HG02973 (cell line): ENCODE results near the gene RAB29.

ENCODE experiments used
- ATAC-seq: cut with Tn5 transposase; IDR thresholded peaks from one replicate; pipeline ENCODE4 v1.9.1; 2021; ENCODE audit warnings: moderate library complexity; ENCODE audit not compliant: unreplicated experiment

Gene RAB29

DNA sequence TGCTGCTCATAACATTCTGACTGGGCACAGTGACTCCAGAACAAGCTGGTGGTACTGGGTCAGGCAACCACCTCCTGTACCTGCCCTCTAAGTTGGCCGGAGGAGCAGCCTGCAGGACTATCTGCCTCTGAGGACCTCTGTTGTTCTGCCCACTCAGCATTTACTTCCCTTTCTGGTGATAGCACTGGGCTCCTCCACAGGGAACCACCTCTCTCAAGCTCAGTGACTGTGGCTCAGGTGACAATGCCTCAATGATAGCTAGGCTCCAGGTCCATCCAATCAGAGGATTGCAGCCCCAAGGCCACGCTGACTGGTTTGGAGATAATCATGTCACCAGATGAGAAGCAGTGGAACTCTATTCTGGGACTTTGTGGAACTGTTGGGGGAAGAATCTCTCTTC lies 21.9 kb upstream of the RAB29 start:
- no peak for ATAC-seq

DNA sequence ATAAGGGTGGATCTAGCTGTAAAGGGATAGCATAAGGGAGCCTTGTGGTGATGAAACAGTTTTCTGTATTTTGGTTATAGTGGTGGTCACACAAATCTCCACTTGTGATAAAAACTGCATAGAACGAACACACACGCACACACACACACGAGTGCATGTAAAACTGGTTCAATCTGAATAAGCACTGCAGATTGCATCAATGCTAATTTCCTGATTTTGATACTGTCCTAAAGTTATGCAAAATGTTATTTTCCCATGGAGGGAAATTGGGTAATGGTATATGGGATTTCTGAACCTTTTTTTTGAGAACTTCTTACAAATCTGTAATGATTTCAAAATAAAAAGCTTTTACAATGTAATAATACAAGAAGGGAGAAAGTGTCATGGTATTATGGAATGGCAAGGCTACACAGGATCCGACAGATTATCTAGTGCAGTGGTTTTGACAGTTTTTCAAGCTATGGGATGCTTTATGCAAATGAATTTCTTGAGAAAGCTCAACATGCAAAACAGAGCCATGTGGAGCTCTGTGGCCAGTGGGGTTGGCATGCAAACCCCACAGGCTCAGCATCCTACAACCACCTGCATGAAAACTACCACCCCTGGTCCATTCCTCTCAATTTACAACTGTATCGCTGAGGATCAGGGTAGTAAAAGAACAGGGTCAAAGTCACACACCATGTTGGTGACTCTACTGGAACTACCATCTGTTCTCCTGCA lies 18.9 kb upstream of the RAB29 start:
- ATAC-seq, result no peak

DNA sequence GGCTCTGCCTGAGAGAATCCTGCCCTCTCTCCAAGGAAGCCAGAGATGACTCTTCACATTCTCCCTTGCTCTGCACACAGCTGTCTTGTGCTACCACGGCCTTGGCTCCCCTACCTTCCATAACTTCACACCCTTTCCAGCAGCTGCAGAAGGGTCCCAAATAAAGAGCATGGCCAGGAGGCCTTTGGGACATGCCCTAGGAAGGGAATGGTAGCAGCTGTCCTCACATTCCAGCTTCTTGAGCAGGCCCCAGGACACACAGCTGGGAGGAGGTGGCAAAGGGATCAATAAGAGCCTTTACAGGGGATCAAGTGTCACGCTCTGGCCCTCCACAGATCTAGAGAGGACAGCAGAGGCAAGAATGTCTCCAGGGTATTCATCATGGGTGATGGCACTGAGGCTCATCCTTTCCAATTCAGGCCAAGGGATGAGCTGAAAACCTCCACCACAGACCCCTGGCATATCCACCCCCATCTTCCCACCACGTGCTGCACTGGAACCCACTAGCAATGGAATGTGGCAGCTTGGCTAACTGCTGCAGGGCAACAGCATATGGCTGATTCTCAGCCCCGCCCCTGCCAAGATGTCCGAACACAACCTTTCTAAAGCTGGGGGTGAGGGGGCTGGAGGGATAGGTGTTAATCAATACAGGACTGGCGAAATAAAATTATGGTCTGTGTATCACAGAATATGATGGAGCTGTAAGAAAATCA lies 17.8 kb upstream of the RAB29 start:
- ATAC-seq, result no peak

DNA sequence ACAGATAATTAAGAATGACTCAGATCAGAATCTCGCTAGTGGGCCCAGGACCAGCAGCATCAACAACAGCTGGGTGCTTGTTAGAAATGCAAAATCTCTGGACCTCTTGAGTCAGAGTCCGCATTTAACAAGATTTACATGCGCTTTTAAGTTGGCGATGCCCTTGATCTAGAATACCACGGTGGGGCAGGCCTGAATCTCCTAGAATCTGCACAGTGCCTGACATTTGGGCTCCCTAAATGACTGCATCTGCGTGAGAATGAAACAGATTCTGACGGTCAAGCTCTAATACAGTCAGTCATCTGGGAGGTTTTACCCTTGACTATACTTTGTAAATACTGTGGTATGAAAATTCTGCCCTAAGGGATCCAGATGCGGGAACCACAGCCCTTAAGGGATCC lies 17.2 kb upstream of the RAB29 start:
- ATAC-seq, result no peak

DNA sequence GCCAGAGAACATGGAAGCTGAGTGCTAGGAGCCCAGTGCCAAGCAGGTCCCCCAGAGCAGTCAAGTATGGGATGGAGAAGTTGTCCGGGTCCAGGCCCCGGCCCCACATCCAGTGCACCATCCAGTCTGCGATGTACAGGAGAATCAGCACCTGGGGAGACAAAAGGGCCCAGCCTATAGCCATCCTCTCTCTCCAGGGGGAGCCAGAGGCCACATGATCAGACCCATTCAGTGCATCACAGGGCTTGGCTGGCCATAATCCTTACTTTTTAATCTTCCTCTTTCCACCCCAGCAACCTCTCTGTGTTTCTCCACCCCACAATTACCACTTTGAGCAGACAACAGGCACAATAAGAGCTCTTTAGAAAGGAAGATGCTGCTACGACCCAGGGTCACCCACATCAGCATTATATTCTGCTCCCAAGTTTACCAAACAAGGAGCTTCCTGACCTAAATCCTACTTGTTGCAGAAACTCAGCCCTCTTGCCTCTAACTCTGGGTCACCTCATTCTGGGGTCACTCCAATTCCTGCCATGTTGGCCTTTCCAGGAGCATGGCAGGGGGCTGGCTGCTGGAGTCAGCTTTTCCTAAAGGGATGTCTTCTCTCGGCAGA lies 16.4 kb upstream of the RAB29 start:
- no peak for ATAC-seq

DNA sequence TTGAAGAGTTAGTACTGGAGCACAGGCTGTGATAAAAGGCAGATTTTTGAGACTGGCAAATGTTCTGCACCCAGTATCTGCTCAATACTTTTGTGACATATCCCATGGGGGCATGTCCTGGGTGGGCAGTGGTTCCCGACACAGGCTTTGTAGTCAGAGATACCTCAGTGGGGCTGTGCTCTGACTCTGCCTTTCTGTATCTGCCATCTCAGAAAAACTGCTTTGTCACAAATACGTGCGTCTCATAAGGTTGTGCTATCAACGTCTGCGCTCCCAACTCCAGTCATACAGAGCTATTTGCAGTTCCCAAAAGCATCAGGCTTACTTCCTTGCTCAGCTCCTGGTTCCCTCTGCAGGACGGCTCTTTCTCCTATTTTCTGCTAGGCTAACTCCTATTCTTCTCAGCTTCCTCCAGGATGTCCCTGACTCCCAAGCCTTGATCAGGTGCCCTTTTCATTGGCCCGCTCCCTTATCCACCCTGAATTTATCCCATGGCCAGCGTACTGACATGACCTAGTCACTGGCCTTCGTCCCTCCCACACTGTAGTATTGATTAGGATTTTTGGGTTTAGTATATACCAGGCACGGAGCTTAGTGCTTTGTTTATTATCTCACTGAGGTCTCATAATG lies 12.1 kb upstream of the RAB29 start:
- ATAC-seq, result no peak

DNA sequence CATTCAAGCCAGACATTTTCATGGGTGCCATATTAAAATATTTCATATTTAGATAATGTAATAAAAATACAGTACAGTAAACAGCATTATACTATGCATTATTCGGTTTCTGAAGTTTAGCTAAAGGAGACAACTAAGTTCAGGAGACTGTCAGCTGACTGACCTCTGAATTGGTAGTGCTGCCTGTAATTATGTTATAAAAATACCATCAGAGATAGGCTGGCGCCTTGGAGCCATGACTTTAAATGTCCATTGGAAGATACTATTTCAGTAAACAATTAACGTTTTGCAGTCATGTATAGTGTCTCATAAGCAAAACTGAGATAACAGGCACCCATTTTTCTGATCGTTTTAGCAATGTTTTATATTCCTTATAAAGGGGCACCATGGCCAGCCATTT lies 11.3 kb upstream of the RAB29 start:
- ATAC-seq, result no peak

DNA sequence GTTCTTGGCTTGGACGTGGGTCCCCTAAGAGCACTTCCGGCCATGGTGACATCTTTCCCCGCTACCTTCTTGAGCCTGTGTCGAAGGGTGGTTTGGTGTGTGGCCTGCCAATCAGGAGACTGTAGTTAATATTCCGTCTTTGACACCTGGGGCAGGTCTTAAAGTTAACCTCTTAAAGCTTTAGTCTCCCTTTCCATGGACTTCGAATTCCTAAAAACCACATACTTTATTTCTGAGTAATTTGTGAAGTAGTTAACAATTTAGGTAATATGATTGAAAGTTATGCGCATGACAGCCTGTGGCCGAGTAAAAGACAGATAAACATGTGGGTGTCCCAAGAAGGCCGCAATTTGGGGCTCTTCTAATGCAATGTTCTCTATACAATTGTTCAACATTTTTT lies 10.2 kb upstream of the RAB29 start:
- ATAC-seq, result no peak

DNA sequence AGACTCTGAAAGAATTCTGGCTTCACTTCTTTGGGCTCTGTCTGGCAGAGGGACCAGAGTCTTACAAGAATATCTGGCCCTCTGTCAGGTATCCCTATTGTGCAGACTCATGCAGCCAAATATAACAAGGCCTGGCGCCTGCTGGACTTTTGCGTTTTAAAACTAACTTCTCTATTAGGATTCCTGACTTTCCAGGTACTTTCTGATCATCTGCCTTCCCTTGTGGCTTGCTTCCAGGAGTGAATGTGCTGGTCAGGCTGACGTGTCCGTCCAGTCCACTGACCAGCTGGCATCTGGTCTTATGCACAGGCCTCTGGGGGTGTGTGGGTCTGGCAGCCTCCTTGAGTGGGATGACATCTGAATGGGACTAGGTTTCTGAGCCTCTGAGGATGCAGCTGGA lies 8.6 kb upstream of the RAB29 start:
- no peak for ATAC-seq

DNA sequence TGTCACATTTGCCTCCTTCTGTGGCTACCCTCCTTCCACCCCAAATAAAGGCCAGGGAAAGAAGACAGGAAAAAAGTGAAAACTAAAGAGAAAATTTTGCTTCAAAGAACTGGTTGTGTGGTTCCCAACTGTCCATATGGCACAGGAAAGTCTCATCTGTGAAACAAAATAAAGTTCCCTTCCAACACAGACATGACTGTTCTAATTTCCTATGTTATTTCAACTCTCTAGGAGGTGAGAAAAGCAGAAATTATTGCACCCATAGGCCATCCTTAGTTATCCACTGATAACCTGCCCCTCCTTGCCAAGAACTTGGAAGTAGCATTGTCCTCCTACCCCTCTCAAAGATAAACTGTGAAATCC lies 8.1 kb upstream of the RAB29 start:
- ATAC-seq, result no peak

DNA sequence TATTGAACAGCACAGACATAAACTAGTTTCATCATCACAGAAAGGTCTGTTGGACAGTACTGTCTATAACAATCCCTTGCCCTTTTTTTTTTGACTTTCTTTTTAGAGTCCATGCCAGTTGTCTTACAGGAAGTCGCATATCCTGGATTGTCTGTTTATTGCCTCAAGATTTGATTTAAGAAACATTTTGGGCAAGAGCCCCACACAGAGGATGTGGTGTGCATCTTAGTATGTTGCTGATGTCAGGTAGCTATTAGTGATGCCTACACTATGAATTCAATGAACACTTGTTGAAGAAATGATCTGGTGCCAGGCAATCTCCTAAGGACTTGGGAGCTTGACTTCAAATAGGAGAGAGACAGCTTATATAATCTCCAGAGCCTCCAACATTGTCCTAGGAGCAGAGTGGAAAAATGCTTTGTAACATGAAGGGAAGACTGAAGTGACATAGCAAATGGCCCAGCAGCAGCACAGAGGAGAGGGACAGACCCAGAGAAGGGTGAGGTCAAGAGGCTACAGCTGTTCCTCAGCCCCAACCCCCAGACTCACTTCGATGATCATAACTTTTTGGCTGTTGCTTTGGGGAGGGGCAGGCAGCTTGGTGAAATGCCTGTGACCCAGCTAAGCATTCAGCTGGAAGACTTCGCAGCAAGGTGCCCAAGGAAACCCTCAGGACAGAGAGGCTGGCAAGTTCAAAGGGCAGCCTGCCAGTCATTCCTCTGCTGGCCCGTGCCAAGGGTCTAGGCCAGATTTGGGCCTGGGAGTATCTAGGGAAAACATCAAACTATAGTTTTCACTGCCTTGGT lies 7.5 kb upstream of the RAB29 start:
- ATAC-seq, result no peak

DNA sequence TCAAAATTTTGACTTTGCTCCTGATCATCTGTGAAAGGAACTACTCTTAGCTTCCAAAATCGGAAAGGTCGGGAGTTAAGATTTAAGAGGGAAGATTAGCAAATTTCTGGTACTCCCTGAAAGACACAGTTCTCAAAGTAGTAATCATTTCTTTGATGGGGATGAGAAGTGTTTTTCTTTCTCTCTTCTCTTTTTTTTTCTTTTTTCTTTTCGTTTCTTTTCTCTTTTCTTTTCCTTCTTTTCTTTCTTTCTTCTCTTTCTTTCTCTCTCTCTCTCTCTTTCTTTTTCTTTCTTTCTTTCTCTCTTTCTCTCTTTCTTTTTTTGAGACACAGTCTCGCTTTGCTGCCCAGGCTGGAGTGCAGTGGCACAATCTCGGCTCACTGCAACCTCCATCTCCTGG lies 5.1 kb upstream of the RAB29 start:
- ATAC-seq, result no peak

DNA sequence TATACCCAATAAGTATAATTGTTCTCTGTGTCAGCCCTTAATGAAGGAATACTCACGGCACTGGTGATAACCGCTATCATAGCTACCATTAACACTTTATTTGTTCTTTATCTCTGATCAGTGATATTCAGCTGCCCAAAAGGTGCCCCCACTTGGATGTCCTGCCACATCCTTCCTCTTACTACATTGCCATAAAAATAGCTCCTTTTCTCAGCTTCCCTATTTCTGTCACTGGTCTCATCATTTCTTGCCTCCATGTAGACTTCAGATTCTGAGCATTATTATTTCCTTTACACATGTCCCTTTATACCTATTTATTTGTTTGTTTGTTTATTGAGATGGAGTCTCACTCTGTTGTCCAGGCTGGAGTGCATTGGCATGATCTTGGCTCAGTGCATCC lies 2.7 kb upstream of the RAB29 start:
- ATAC-seq, result no peak

DNA sequence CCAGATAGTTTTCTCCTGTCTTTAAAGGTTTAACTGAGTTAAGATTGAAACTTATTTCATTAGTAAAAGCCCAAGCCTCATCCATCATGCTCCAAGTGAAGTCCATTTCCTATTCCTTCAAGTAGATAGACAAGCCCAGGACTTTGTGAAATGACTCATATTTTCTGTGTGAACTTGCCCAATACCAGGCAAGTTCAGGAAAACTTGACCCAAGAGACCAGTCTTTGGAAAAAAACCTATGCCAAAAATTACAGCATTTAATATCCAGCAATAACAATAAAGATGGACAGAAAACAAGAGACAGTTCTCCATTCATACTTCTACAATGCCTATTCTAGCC lies 405 bp upstream of the RAB29 start:
- ATAC-seq, result no peak

DNA sequence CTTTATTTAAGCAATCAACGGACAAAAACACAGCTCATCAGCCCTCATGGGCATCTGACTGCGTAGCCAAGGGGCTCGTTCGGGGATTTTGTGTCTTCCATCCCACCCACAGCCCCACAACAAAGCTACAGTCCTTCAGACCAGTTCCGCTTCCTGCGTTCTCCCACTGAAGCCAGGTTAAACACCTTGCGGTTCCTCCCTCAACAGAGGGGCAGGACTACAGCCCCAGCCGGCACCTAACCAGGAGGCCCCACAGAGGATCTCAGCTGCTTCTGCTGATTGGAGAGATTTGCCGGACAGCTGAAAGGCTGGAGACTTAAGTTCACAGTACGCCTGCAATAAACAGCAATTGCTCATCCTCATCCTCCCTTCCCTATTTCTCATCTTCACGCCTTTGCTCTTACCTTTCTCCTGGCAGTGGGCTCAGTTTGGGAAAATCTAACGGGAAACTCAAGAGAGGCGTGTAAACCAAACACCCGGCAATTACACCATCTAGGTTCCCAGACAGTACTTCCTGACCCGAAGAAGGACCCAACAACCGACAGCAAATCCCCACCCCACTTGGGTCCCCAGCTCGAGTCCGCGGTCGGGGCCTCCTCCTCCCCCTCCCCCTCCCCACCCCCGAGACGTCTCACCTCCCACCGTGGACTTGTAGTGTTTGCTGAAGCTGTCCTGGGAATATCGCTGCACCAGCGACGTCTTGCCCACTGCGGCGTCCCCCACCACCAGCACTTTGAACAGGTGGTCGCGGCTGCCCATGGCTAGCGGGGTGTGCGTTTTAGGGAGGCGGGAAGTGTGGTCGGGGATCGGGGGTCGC lies 876 bp downstream of the RAB29 start:
- no peak for ATAC-seq

DNA sequence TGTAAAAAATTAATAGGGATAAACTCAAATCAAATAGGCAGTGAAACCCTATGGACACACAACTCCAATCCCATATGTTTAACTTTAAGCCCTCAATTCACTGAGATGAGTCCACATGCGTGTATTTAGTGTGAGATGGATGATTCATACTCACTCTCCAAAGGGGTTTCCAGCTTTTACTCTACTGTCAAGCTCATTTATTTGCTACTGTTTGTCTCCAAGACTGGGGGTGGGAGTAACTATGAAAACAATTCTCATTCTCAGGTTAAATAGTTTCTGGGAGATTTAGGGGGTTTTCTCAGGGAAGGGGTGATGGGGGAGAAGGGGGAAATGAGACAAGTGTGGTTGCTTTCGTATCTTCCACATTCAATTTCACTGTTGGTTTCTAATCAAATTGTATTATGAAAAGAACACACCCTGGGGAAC lies 2.7 kb downstream of the RAB29 start:
- ATAC-seq, result no peak

DNA sequence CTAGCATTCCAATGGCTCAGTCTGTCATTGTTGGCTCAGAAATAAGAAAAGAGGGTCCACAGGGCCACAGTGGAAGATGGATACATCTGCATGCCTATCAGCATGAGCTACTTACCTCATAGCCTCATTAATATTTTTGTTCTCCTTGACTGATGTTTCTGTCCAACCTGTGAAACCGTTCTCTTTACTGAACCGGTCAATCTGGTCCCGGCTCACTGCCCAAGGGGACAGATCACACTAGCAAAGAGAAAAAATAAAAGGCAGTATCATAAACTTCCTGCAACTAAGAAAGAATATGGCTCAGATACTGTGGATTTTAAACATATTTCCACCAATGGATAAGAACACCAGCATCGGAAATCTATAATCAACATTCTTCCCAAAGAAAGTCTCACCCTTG lies 4.7 kb downstream of the RAB29 start:
- ATAC-seq, result no peak

DNA sequence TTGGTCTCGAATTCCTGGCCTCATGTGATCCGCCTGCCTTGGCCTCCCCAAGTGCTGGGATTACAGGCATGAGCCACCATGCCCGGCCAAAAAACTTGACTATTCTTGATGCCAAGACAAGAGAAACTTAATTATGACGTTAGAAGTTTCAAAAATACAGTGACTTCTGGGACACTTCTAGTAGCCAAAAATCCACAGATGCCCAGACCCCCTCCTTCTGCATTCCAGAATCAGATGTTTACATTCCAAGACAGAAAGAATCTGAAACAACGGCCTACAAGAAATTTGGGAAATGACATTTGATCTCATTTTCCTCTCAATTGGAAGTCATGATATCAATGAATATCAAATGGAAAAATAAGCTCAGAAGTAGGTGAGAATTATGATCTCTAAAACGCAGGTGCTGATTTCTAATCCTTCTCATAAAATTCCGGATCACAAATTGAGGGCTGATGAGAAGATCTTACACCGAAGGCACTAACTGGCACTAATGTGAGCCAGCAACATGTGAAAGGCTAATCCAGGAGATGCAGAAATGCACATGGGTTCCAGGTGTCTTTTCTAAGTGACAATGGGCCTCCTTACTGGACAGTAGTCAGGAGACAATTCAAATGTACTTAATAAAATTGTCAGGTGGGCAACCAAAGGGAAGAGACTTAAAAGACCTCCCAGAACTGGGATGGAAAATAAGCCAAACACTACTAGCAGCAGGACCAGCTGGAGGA lies 5.5 kb downstream of the RAB29 start:
- no peak for ATAC-seq

DNA sequence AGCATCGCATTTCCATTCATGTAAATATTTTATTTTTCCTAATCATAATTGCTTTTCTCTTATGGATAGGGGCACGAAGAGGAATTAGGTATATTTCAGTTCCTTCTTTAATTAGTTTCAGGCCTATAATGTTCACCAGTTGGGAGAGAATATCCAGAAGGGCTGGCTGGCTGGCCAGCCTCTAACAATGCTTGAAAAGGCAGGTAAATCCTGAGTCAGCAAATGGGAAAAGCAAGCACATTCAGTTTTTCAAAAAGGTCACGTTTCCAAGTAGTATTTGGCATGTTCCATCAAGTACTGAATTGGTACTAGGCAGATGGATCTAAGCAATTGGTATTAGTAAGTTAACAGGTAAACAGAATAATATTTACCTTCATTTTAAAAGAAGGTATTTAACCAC lies 8.0 kb downstream of the RAB29 start:
- ATAC-seq, result no peak

DNA sequence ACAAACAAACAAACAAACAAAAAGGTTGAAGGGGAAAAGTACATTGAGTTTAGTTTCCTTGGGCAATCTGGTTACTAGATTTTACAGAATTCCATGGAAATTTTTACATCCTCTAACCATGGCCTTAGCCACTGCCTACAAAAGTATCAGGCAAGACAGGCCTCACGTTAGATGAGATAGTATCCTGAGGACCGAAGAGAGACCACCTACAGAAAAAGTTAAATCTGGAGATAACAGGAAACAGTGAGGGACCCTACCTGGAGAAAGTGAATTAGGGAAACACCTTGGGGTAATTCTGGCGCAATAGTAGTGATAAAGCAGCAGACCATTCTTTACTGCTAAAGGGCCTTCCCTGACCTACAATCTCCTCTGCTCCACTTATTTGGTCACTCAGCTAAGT lies 8.7 kb downstream of the RAB29 start:
- ATAC-seq, result no peak
